ENCODE measurements around the gene FXN. TPM values are rescaled to one million over a fixed set of nuclear protein-coding genes. Genes with fewer than 3 reads are reported as not detected.
"Not testable (repeated sequence)": the region's sequence is repeated elsewhere in the genome, so short reads cannot be mapped to it uniquely, and the experiment has no call there.

Gene FXN
- total RNA-seq, 1 donor from 2014 or later, result 43.6 TPM

- DNase-seq (ENCODE audit: low spot score), result no peak
- Mint-ChIP-seq H3K9me3 (no peaks in the 10 kb centered on the region), H3K4me1 (ENCODE audit: low read depth) (no peaks in the 10 kb centered on the region), H3K36me3 (ENCODE audit: low read depth) (peaks cover 3% of the 10 kb centered on the region), H3K27ac (no peak overlapping the region), H3K4me3 (no peak overlapping the region), H3K27me3 (ENCODE audit: insufficient read depth) (peaks cover 1% of the 10 kb centered on the region)
- intact Hi-C loops (cut with micrococcal nuclease), result no loop called here
Observed at GRCh38 chr9:69097923-69098593, 62.5 kb downstream of the FXN start.

- intact Hi-C loops (cut with micrococcal nuclease); H3K36me3 Mint-ChIP-seq (ENCODE audit: low read depth); DNase-seq (ENCODE audit: low spot score); H3K4me3 Mint-ChIP-seq; H3K4me1 Mint-ChIP-seq (ENCODE audit: low read depth); H3K27me3 Mint-ChIP-seq (ENCODE audit: insufficient read depth); H3K9me3 Mint-ChIP-seq; H3K27ac Mint-ChIP-seq: not testable (repeated sequence)
Observed at GRCh38 chr9:69103348-69103996, 67.9 kb downstream of the FXN start.

GRCh38 chr9:69104830-69105527, 69.4 kb downstream of the FXN start:
- Mint-ChIP-seq H3K4me3 (no peak overlapping the region), H3K4me1 (ENCODE audit: low read depth) (no peaks in the 10 kb centered on the region), H3K36me3 (ENCODE audit: low read depth) (peaks cover 3% of the 10 kb centered on the region), H3K9me3 (no peaks in the 10 kb centered on the region), H3K27ac (no peak overlapping the region), H3K27me3 (ENCODE audit: insufficient read depth) (no peaks in the 10 kb centered on the region)
- intact Hi-C loops (cut with micrococcal nuclease), result no loop called here
- DNase-seq (ENCODE audit: low spot score), result no peak

- Mint-ChIP-seq H3K27ac (no peak overlapping the region), H3K27me3 (ENCODE audit: insufficient read depth) (peaks cover 4% of the 10 kb centered on the region), H3K36me3 (ENCODE audit: low read depth) (no peaks in the 10 kb centered on the region), H3K4me3 (no peak overlapping the region), H3K4me1 (ENCODE audit: low read depth) (no peaks in the 10 kb centered on the region), H3K9me3 (no peaks in the 10 kb centered on the region)
- no peak for DNase-seq (ENCODE audit: low spot score)
- intact Hi-C loops (cut with micrococcal nuclease), result no loop called here
Observed at GRCh38 chr9:69107771-69108170, 72.2 kb downstream of the FXN start.

GRCh38 chr9:69108706-69109105, 73.2 kb downstream of the FXN start:
- H3K27ac Mint-ChIP-seq; H3K4me3 Mint-ChIP-seq; DNase-seq (ENCODE audit: low spot score); intact Hi-C loops (cut with micrococcal nuclease); H3K36me3 Mint-ChIP-seq (ENCODE audit: low read depth); H3K27me3 Mint-ChIP-seq (ENCODE audit: insufficient read depth); H3K9me3 Mint-ChIP-seq; H3K4me1 Mint-ChIP-seq (ENCODE audit: low read depth): not testable (repeated sequence)

- H3K4me1 Mint-ChIP-seq (ENCODE audit: low read depth), result no peaks in the 10 kb centered on the region
- H3K27ac Mint-ChIP-seq, result no peak overlapping the region
- H3K9me3 Mint-ChIP-seq, result no peaks in the 10 kb centered on the region
- no peaks in the 10 kb centered on the region for H3K36me3 Mint-ChIP-seq (ENCODE audit: low read depth)
- no peak for DNase-seq (ENCODE audit: low spot score)
- H3K4me3 Mint-ChIP-seq, result no peak overlapping the region
- intact Hi-C loops (cut with micrococcal nuclease), result no loop called here
- peaks cover 4% of the 10 kb centered on the region for H3K27me3 Mint-ChIP-seq (ENCODE audit: insufficient read depth)
Observed at GRCh38 chr9:69109152-69109551, 73.6 kb downstream of the FXN start.

GRCh38 chr9:69112646-69113045, 77.1 kb downstream of the FXN start:
- H3K4me1 Mint-ChIP-seq (ENCODE audit: low read depth); DNase-seq (ENCODE audit: low spot score); H3K36me3 Mint-ChIP-seq (ENCODE audit: low read depth); H3K9me3 Mint-ChIP-seq; H3K27ac Mint-ChIP-seq; H3K4me3 Mint-ChIP-seq; H3K27me3 Mint-ChIP-seq (ENCODE audit: insufficient read depth); intact Hi-C loops (cut with micrococcal nuclease): not testable (repeated sequence)

- H3K9me3 Mint-ChIP-seq, result no peaks in the 10 kb centered on the region
Observed at GRCh38 chr9:69115621-69116020, 80.1 kb downstream of the FXN start.

GRCh38 chr9:69118656-69119055, 83.1 kb downstream of the FXN start:
- Mint-ChIP-seq H3K4me3 (no peak overlapping the region), H3K36me3 (ENCODE audit: low read depth) (no peaks in the 10 kb centered on the region), H3K27ac (no peak overlapping the region), H3K27me3 (ENCODE audit: insufficient read depth) (peaks cover 9% of the 10 kb centered on the region), H3K9me3 (no peaks in the 10 kb centered on the region), H3K4me1 (ENCODE audit: low read depth) (peaks cover 15% of the 10 kb centered on the region)
- no peak for DNase-seq (ENCODE audit: low spot score)
- intact Hi-C loops (cut with micrococcal nuclease), result no loop called here

More at GRCh38 chr9:69115621-69116020, 80.1 kb downstream of the FXN start:
- DNase-seq (ENCODE audit: low spot score), result no peak
- H3K27ac Mint-ChIP-seq, result no peak overlapping the region
- peaks cover 4% of the 10 kb centered on the region for H3K4me1 Mint-ChIP-seq (ENCODE audit: low read depth)
- peaks cover 4% of the 10 kb centered on the region for H3K27me3 Mint-ChIP-seq (ENCODE audit: insufficient read depth)
- H3K4me3 Mint-ChIP-seq, result no peak overlapping the region
- intact Hi-C loops (cut with micrococcal nuclease), result no loop called here
- H3K36me3 Mint-ChIP-seq (ENCODE audit: low read depth), result no peaks in the 10 kb centered on the region

GRCh38 chr9:69120380-69121154, 85.0 kb downstream of the FXN start:
- Mint-ChIP-seq H3K4me3 (peak overlapping the region; percentile 72), H3K27me3 (ENCODE audit: insufficient read depth) (peaks cover 12% of the 10 kb centered on the region), H3K27ac (no peak overlapping the region), H3K4me1 (ENCODE audit: low read depth) (peaks cover 15% of the 10 kb centered on the region), H3K9me3 (no peaks in the 10 kb centered on the region), H3K36me3 (ENCODE audit: low read depth) (no peaks in the 10 kb centered on the region)
- DNase-seq (ENCODE audit: low spot score), result no peak
- intact Hi-C loops (cut with micrococcal nuclease), result loop anchor here (2.0 to 5.0 kb wide), 3 partner anchors 52 to 83 kb away; partner anchors contain the start of genes FXN and TJP2

GRCh38 chr9:69121155-69122081, 85.9 kb downstream of the FXN start:
- DNase-seq (ENCODE audit: low spot score), result peak; percentile 31
- intact Hi-C loops (cut with micrococcal nuclease), result loop anchor here (1.0 to 5.0 kb wide), 4 partner anchors 9 to 84 kb away; partner anchors contain the start of genes FXN and TJP2
- Mint-ChIP-seq H3K9me3 (no peaks in the 10 kb centered on the region), H3K27me3 (ENCODE audit: insufficient read depth) (peaks cover 12% of the 10 kb centered on the region), H3K4me1 (ENCODE audit: low read depth) (peaks cover 15% of the 10 kb centered on the region), H3K4me3 (peak overlapping the region; percentile 87), H3K27ac (no peak overlapping the region), H3K36me3 (ENCODE audit: low read depth) (no peaks in the 10 kb centered on the region)

GRCh38 chr9:69122082-69122548, 86.6 kb downstream of the FXN start:
- intact Hi-C loops (cut with micrococcal nuclease), result loop anchor here (1.0 to 5.0 kb wide), 3 partner anchors 8 to 85 kb away; partner anchors contain the start of genes FXN and TJP2
- H3K27ac Mint-ChIP-seq, result no peak overlapping the region
- DNase-seq (ENCODE audit: low spot score), result no peak

More at GRCh38 chr9:69122082-69122548, 86.6 kb downstream of the FXN start:
- Mint-ChIP-seq H3K4me3 (peak overlapping the region; percentile 87), H3K27me3 (ENCODE audit: insufficient read depth) (peaks cover 12% of the 10 kb centered on the region), H3K4me1 (ENCODE audit: low read depth) (peaks cover 15% of the 10 kb centered on the region), H3K36me3 (ENCODE audit: low read depth) (no peaks in the 10 kb centered on the region), H3K9me3 (no peaks in the 10 kb centered on the region)

Data from activated T-helper 1 cell treated with anti-CD3 and anti-CD28 coated beads, Interleukin-12 subunit alpha, Interleukin-12 subunit beta, Interleukin-2, Interleukin-4 antibody, amounts not matched to agents 30 ng/mL and 10 ng/mL and 1 ng/mL, durations not matched to agents 14 hours and 24 hours and 36 hours (primary cell).